ENCODE results near the gene MTAP. TPM values are rescaled to one million over a fixed set of nuclear protein-coding genes. Genes with fewer than 3 reads are reported as not detected.

MTAP gene
- total RNA-seq, 4 donors from 2014 or later = 20.4 to 50.2 (median 30.4) TPM

DNA sequence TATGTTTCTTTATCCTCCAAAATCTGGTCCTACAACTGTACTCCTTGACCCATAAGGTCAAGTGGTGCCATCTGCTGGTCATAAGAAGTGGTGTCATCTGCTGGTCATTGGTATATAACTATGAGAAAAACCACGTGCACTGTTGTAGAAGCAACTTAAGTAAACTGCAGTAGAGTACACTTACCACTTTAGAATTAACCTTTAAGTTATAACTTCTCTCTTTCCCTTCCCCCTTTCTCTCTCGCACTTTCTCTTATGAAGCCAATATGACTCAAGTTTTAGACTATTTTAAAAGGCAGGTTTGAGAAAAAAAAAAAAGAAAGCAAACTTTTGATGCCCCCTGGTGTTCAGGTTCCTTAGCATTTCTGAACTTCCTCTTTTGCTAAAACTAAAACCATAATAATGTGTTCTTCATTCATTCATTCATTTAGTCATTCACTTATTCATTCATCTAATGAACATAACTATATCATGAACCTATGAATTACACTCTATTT, 12.8 kb upstream of the MTAP start:
- peak; percentile 40 to 71 for DNase-seq (ENCODE audit: low spot score in 2 of 2)
- peak overlapping the region in 2 of 4 donors; percentile 22 to 26 for H3K4me3 ChIP-seq
- 0% methylated on average over 2 of the region's 2 CpGs for WGBS, 2 donors

DNA sequence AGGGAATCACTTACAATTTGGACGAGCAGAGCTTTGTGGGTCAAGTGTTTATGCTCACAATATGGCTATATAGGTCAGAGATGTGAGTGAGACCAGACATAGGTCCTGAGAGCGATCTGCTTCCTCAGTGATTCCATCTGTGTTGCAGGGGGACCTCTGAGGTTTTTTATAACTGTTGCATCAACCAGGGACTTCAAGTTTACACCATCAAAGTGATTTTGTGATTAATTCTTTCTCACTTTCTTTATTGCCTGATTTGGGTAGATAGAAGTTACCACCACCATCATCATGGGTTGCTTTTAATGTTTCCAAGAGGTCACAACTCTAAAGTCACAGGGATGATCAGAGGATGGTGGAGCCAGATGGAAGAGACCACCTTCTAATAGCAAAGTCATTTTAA, 7.0 kb upstream of the MTAP start:
- H3K27ac ChIP-seq = no peak overlapping the region
- H3K4me1 ChIP-seq = no peaks in the 10 kb centered on the region
- no peak for DNase-seq (ENCODE audit: low spot score in 2 of 2)
- no peaks in the 10 kb centered on the region for H3K9me3 ChIP-seq
- no peaks in the 10 kb centered on the region for H3K36me3 ChIP-seq
- no peak overlapping the region for H3K4me3 ChIP-seq
- TF ChIP-seq POLR2A (IDR thresholded peaks at IDR 0.05) = no peak
- TF ChIP-seq, protein P1, sequence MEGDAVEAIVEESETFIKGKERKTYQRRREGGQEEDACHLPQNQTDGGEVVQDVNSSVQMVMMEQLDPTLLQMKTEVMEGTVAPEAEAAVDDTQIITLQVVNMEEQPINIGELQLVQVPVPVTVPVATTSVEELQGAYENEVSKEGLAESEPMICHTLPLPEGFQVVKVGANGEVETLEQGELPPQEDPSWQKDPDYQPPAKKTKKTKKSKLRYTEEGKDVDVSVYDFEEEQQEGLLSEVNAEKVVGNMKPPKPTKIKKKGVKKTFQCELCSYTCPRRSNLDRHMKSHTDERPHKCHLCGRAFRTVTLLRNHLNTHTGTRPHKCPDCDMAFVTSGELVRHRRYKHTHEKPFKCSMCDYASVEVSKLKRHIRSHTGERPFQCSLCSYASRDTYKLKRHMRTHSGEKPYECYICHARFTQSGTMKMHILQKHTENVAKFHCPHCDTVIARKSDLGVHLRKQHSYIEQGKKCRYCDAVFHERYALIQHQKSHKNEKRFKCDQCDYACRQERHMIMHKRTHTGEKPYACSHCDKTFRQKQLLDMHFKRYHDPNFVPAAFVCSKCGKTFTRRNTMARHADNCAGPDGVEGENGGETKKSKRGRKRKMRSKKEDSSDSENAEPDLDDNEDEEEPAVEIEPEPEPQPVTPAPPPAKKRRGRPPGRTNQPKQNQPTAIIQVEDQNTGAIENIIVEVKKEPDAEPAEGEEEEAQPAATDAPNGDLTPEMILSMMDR (IDR thresholded peaks at IDR 0.05) = no peak
- TF ChIP-seq EP300 (IDR thresholded peaks at IDR 0.05) = no peak
- 57 to 66% methylated on average over 2 of the region's 2 CpGs for WGBS, 2 donors
- H3K27me3 ChIP-seq = peaks cover 0 to 13% of the 10 kb centered on the region in 2 donors

More for the DNA sequence above, 12.8 kb upstream of the MTAP start:
- no peak for TF ChIP-seq EP300 (IDR thresholded peaks at IDR 0.05)
- TF ChIP-seq, protein P1 (IDR thresholded peaks at IDR 0.05) = peak; percentile 72 to 86 (median 73)
- Histone ChIP-seq H3K27me3 (no peaks in the 10 kb centered on the region), H3K27ac (no peak overlapping the region), H3K36me3 (no peaks in the 10 kb centered on the region), H3K9me3 (no peaks in the 10 kb centered on the region), H3K4me1 (no peaks in the 10 kb centered on the region)

GRCh38 chr9:21796768-21797167, 5.7 kb upstream of the MTAP start:
- 54 to 56% methylated on average over 3 of the region's 3 CpGs for WGBS, 2 donors
- H3K27ac ChIP-seq = no peak overlapping the region
- no peak for TF ChIP-seq EP300 (IDR thresholded peaks at IDR 0.05)
- TF ChIP-seq POLR2A (IDR thresholded peaks at IDR 0.05) = no peak
- TF ChIP-seq, protein P1 (IDR thresholded peaks at IDR 0.05) = no peak
- peaks cover 0 to 13% of the 10 kb centered on the region in 2 donors for H3K27me3 ChIP-seq
- DNase-seq (ENCODE audit: low spot score in 2 of 2) = no peak
- no peak overlapping the region for H3K4me3 ChIP-seq
- no peaks in the 10 kb centered on the region for H3K9me3 ChIP-seq
- H3K4me1 ChIP-seq = peaks cover 0 to 9% (median 2%) of the 10 kb centered on the region in 4 donors
- no peaks in the 10 kb centered on the region for H3K36me3 ChIP-seq

GRCh38 chr9:21800931-21801682, 1.3 kb upstream of the MTAP start:
- DNase-seq (ENCODE audit: low spot score in 2 of 2) = no peak
- TF ChIP-seq EP300 (IDR thresholded peaks at IDR 0.05) (no peak), POLR2A (IDR thresholded peaks at IDR 0.05) (no peak)
- TF ChIP-seq, protein P1 (IDR thresholded peaks at IDR 0.05) = no peak
- peak overlapping the region; percentile 87 to 97 (median 90) for H3K27ac ChIP-seq
- WGBS, 2 donors = 77 to 79% methylated on average over 11 of the region's 11 CpGs
- H3K36me3 ChIP-seq = no peaks in the 10 kb centered on the region
- peaks cover 0 to 10% of the 10 kb centered on the region in 2 donors for H3K27me3 ChIP-seq
- peaks cover 0 to 35% (median 12%) of the 10 kb centered on the region in 4 donors for H3K4me1 ChIP-seq
- peak overlapping the region; percentile 83 to 89 (median 86) for H3K4me3 ChIP-seq
- H3K9me3 ChIP-seq = no peaks in the 10 kb centered on the region
